Stomach (tissue), 4 donors: ENCODE results near the gene DENND4C.

Experiments
- CTCF ChIP-seq, 7 experiments: fragments of 450-650 bp in 4 of 7; fragments of 200-600 bp in 3 of 7; sonication (generic) in 3 of 7; IDR thresholded peaks; one replicate each; pipeline ENCODE4 v1.5.1; 2016 to 2019; ENCODE audit warnings: antibody characterized with exemption in 7 of 7, control low read depth in 2 of 7, mild to moderate bottlenecking in 1 of 7
- EP300 ChIP-seq: sonication (generic); formaldehyde crosslinking; IDR thresholded peaks from one replicate; pipeline ENCODE4 v1.6.1; 2017; ENCODE audit warnings: antibody characterized with exemption

- TF ChIP-seq CTCF (IDR thresholded peaks at IDR 0.05): no peak
- TF ChIP-seq EP300: no peak
Measured at GRCh38 chr9:19336166-19336565, 105.7 kb downstream of the DENND4C start.
